ENCODE data around the gene KLC1. TPM values are rescaled to one million over a fixed set of nuclear protein-coding genes. Genes with fewer than 3 reads are reported as not detected.
A peak's percentile ranks its signal among the peaks of the same experiment; 100 is the strongest.

KLC1 gene
- total RNA-seq, 1 experiment from 2014 or later, result 283 TPM

DNA sequence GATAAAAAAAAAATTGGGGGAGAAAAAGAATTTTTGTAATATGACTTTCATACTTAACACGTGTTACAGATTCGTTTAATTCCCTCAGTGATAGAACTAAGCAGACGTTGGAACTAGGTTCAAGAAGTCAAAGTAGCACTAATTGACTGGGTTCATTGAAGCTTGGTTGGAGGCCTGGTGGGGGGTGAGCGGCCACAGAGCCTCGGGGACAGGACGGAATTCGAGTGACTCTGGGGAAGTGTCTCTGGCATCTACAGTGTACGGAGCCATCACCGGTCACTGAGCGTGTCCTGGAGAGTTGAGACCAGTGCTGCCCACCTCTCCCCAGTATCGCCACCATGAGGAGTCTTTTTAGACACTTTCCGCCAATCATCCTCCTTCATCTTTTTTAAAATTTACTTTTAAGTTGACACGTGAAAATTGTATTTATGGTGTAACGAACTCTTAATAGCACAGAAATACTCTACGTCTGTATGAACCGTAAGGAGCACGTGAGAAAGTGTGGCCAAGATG lies 87.9 kb downstream of the KLC1 start:
- no peak for DNase-seq (ENCODE audit: low read depth)

DNA sequence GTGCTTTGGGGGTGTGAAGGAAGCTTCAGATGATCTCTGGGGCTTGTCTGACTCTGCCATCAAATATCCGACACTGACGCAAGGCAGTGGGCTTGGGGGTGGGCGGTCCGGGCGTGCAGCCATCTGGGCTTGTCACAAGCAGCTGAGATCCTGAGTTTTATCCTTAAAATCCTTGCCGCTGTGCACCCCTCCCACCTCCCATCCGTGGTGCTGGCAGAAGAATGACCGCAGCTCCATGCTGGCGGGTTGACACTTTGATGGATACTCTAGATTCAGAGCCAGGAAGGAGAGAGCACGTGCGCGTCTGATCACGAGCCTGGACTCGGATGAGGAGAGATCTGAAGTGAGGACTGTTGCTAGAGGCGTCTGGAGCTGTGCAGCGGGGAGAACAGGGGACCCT lies 89.6 kb downstream of the KLC1 start:
- DNase-seq (ENCODE audit: low read depth), result no peak

DNA sequence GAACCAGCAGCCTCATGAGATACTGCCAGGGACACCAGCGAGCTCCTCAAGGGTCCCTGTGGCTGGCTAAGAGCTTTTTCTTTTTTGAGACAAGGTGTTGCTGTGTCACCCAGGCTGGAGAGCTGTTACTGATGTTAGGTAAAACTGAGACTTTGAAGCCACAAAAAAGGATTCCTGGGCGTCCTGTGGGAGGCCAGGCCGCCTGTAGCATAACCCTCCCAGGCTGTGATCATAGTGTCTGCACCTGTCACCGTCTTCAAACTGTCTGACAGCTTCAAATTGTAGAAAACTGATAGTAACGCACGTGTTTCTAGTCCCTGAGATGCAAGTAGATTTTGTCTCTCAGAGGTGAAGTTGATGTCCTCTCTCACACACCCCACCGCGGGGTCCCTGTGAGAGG lies 90.7 kb downstream of the KLC1 start:
- peak; percentile 31 for DNase-seq (ENCODE audit: low read depth)

DNA sequence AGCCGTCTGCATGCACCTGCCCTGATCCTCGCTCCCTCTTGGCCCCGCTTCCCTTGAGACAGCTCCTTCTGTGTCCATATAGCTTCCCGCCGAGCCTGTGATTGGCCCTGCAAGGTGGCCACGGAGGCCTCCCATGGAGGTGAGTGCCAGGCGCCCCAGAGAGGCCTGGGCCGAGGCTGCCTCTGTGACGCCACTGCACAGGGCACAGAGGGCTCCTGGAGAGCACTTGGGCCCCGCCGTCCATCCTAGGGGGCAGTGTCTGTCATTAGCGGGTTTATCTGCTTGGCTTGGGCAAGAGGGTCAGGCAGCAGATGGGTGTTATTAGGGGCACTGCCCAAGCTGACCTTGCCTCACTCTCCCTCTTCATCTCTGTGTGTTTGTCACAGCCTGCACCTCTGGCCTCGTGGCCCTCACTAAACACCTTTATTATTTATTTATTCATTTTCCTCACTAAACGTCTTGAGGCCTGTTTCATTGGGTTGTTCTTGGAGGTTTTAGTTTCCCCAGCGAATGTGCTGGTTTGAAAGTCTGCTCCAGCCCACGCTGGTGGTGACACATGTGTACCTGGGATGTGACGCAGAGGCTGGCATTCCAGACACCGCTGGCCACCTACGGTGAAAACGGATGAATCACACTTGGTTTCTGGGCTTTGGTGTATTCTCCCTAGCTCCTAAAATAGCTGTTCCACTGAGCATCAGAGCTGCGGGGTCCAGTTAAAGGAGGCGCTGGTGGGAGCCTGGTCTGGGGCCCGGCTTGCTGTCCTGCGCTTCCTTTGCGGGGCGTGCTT lies 92.5 kb downstream of the KLC1 start:
- DNase-seq (ENCODE audit: low read depth), result peak; percentile 45

DNA sequence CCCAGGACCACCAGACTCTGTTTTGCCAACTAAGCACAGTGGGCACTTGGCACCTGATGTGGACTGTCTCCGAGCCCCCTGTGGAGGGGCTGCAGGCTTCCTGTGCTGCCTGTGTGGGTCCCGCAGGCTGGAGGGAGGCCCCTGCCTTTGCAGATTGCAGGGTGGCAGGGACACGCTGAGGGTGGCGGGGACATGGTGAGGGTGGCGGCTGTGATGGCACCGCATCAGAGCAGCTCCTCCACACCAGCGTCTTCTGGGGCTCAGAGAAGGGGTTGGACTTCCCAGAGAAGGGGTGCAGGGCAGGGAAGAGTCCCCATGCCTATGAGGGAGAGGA lies 94.7 kb downstream of the KLC1 start:
- no peak for DNase-seq (ENCODE audit: low read depth)

DNA sequence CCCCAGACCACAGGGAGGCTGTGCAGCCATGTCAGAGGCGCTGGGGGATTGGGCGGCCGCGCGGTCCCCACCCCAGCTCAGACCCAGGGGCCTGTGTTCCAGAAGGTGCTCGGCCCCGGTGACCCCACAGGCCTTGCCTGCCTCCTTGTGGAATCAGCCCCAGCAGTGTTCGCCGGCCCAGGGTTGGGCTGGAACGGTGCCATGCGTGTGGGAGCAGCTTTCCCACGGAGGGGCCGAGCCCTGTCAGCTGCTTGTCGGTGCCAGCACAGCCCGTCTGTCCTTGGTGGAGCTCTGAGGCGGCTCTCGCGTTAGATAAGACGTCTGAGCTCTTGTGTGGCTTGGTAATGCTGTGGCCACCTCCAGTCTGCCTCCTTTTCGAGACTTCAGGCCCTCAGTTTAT lies 95.1 kb downstream of the KLC1 start:
- DNase-seq (ENCODE audit: low read depth), result no peak

DNA sequence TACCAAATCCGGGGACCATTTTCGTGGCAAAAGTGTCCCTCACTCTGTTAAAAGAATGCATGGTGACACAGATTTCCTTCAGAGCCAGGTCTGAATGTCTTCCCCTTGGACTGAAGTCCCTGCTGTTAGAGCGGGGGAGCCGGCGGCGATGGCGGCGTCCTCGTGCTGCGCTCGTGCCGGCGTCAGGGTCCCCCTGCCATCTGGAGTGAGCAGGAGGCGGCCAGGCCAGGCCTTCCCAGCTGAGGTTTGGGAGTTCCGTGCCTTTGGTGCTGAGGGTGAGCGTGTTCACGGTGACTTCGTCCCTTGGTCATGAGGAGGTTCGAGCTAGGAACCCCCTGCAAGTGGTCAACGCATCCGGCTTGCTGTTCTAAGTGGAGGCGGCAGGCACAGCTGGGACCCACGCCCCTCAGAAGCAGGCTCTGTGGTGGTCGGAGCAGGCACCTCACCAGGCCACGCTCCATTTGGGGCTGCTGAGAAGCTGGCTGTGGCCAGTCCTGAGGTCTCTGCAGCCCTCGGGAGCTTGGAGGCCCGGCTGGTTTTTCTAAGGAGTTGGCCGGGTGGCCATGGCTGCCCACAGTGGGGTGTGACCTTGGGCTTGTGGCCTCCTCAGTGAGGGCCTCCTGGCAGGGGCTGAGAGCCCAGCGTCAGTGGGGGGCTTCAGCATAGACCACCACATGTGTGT lies 96.1 kb downstream of the KLC1 start:
- DNase-seq (ENCODE audit: low read depth), result no peak

DNA sequence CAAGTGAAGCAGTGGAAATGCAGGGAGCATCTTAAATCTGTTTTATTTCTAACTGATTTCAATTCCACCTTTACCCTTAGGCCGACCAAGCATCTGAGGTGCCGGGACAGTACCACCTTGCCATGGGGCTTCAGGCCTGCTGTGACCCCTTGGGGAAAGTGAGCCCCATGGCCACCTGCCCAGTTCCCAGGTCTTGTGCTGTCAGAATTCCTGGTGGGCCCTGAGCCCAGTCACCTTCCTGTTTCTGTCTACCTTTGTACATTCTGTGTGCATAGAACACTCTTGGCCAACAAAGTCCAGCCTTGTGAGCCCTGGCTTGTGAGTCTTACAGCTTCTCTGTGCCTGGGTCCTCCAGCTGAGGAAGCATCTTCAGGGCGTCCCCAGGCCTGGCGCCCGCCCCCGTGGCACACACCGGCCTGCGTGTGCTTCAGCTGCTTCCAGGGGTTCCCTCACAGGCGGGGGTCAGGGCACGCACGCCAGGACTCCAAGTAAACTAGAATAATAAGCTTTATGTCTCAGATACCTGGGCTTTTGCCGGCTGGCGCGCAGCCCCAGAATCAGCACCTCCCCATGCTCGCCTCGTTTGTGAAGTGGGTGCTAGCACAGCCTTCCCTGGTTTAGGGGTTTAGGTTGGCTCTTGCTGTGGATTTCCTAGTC lies 96.9 kb downstream of the KLC1 start:
- DNase-seq (ENCODE audit: low read depth), result no peak

DNA sequence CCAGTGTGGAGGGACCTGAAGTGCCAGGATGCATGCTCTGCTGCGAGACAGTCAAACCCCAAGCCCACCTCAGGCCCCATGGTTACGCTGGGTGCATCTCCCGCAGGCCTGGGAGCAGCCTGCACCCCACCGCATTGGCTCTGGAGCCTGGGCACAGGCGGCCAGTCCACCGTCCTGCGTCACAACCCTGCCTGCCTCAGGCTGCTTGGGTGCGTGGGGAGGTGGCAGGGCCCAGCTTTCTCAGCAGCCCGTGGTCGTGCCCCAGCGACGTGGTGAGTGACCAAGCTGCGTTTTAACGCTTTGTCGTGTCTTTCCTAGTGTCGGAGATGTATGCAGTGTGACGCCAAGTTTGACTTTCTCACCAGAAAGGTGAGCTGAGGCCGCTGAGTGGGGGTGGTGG lies 97.5 kb downstream of the KLC1 start:
- no peak for DNase-seq (ENCODE audit: low read depth)

DNA sequence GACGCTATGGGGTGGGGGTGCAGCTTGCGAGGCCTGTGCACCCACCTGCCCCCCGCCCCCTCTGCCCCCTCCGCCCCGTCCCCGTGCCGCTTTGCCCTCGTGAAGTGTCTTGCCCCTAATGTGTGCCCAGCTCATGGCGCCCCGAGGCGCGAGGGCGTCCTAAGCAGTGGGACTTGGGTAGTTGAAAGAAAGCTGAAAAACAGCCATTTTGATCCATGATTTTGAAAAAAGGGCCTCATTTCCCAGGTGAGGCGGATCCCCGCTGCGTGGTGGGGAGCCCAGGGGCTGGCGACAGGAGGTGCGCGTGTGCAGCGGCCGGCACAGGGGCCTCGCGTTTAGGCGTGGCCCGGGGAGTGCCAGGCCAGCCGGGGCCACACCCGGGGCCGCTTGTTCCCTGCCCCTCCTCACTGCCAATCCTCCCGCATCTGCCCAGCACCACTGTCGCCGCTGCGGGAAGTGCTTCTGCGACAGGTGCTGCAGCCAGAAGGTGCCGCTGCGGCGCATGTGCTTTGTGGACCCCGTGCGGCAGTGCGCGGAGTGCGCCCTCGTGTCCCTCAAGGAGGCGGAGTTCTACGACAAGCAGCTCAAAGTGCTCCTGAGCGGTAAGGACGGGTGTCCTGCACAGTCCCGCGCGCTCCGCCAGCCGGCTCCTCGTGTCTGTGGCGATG lies 98.4 kb downstream of the KLC1 start:
- DNase-seq (ENCODE audit: low read depth), result no peak

DNA sequence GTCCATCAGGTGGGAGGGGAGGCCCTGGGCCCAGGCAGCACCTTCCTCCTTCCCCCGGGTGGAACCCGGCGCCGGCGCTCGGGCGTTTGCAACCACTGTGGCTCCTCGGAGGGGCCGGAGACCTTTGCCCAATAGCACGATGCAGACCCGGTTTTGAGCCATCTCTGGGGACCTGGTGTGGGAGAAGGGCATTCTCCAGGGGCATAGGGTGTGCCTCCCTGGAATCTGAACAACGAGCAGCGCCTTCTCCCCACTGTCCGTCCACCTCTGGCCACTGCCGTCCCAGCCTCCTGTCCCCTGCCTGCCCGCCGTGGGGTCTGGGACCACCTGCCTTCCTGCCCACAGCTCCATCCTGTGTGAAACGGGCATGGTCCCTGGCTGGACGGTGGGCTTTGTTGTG lies 99.1 kb downstream of the KLC1 start:
- no peak for DNase-seq (ENCODE audit: low read depth)

DNA sequence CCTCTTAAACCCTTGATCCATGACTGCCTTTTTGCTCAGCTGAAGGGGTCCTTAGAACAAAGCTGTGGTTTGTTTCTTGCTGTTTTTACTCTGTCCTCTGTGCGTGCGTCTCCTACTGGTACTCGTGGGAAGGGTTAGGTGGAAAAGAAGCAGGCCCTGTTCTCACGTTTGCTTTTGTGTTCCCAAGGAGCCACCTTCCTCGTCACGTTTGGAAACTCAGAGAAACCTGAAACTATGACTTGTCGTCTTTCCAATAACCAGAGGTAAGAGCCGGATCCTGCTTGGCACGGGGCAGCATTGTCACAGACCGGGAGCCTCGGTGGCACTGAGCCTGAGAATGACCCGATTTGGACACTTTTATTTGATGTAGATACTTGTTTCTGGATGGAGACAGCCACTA lies 99.7 kb downstream of the KLC1 start:
- no peak for DNase-seq (ENCODE audit: low read depth)

DNA sequence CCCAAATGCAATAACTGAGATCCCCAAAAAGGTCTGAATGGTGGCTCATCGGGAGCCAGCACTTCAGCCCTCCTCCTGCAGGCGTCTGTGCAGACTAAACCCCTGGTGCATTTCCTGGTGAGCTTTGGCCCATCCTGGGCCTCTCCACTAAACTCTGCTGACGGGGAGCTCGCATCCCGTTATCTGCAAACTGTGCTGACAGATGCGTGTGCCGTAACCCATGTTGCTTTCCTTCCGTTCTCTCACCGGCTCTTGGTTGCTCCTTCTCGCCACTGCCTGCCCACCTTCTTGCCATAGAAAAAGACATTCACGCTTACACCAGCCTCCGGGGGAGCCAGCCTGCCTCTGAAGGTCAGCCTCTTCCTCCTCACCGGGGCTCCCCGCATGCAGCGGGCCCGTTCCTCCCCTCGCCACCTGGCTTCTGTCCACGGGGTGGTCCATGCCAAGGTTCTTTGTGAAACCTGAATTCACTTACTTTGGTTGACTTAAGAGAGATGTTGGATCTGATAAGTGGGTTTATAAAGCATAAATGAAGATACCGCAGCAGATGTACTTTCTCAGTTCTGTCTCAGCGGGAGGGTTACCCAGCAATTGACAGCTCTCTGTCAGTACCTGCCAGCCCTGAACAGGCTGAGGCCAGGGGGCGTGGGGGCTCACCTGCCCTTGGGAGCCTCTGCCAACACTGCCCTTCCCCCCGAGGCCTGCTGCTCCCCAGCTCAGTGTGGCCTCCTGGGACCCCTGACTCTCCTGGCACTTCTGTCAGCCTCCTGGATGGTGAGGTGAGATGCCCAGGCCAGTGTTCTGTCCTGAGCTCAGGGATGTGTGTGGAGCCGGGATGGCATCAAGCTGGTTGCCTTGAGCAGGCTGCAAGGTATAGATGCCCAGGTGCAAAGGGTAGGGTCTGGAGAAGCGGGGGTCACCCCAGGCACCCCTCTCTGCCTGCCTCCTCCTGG lies 100.8 kb downstream of the KLC1 start:
- DNase-seq (ENCODE audit: low read depth), result no peak

DNA sequence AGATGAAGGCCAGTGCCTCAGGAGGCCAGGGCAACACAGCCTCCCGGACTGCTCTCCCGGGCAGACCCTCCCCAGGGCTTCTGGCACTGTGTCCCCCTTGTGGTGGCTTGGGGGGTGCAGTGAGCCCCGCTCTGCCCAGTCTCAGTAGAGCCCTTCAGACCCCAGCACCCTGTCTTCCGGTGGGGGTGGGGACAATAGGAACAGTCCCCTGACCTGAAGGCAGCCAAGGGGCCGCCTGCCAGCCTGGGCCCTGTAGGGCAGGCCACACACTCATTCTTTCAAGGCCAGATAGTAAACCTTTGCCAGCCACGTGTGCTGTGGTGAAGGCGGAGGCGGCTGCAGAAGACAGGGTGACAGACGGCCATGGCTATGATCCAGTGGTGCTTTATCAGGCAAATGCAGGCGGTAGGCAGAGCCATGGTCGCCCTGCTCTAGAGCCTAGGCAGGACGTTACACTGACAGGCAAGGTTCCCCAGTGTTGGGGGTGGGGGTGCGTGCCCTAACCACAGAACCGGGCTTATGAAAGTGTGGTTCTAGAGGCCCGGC lies 101.6 kb downstream of the KLC1 start:
- no peak for DNase-seq (ENCODE audit: low read depth)

DNA sequence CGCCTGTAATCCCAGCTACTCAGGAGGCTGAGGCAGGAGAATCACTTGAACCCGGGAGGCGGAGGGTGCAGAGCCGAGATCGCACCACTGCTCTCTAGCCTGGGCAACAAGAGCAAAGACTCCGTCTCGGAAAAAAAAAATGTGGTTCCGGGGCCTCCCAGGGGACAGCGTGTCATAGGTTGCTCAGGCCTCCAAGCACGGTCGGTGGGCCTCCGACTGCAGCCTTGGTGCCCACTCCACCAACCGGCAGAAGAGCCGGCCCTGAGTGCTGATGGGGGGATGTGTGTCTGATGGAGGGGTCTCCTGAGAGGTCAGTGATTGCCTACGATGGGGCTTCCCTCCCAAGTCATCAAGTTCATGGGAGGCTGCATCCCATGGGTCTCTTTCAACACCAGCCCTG lies 102.5 kb downstream of the KLC1 start:
- no peak for DNase-seq (ENCODE audit: low read depth)

DNA sequence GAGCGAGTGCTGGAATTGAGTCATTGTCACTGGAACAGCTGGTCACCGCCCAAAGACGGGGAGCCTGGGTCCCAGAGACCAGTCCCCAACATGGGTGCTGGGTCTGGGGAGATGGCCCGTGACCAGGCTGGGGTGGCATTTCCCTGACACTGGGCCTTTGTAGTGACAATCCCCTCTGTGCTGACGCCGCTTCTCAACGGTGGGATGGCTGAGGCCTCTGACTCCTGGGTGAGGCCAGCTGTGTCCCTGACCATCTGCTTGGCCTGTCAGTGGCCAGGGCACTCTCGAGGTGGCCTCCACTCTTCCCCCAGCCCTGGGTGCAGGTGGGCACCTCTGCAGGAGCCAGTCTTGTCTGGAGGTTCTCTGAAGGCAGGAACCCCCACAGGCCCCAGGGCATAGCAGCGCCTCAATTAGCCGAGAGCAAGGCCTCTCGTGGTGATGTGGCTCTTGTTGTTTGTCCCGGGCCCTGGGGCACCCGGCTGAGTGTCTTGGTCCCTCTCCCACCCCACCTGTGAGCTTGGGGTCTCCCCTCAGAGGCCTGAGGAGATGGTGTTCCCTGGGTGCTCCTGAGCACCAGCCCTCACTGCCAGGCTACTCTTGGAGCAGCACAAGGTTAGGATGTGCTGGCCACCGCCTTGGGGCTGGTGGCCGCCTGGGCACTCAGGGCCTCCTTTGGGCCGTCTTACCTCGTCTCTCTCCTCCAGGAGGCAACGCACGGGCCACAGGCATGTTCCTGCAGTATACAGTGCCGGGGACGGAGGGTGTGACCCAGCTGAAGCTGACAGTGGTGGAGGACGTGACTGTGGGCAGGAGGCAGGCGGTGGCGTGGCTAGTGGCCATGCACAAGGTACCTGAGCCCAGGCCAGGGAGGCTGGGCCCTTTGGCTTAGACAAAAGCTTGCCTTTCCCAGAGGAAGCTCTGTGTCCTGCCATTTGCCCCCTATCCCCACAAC lies 103.2 kb downstream of the KLC1 start:
- DNase-seq (ENCODE audit: low read depth), result no peak

DNA sequence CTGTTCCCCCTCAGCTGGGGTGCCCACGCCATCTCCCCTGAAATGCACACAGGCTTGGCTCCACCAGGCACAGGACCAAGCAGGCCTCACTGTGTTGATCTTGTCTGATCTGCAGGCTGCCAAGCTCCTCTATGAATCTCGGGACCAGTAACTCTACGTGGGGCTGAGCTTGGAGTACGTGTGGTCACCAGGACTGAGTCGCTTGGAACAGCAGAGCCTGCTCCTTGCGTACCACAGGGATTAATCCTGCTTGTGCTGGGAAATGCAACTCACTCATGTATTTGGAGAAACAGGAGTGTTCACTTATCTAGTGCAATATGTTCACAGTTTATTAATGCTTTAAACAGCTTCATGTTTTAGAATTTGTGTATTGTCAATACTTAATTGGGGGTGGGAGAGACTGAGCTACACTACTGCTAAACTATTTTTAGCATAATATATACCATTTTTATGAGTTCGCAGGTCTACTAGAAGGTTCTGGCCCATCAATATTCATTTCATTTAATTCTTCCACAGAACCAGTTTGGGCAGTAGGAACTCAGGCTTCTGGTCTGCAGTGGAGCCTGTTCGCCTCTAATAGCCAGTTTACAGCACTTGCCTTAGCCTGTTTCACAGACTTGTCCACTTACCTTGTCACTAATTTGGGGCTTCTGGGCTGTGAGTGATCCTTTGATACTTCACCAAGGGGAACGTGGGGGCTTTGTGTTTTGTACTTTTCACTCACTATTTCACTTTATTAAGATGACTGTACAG lies 104.0 kb downstream of the KLC1 start:
- peak; percentile 5 for DNase-seq (ENCODE audit: low read depth)

DNA sequence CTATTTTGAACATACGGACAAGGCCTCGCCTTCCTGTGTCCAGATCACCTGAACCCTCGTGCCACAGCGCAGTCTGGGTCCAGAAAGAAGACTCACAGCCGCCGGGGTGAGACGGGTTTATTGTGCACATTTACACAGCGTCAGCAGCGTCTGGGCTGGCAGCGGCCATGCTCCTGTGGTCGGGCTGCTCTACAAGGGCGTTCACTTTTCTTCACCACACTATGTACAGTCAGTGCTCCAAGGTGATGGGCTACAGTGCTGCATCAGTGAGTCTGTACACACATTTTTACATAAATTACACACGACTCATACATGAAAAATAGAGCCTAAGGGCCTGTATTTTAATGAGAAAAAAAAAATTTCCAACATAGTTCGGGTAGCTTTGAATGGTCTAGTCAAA lies 104.6 kb downstream of the KLC1 start:
- peak; percentile 30 for DNase-seq (ENCODE audit: low read depth)
